Endothelial cell of umbilical vein (primary cell): ENCODE measurements around the gene TSPAN14. TPM values are rescaled to one million over a fixed set of nuclear protein-coding genes. Genes with fewer than 3 reads are reported as not detected.

Source experiments
- BruUV-seq: library from RNA; stranded (reverse); fragments of 400-500 nt; replicated peaks from 2 replicates; lab custom pipeline; 2021; lab: Mats Ljungman, UMichigan
- CTCF ChIA-PET: fragments of 300-600, 350-600 bp; sonication (Branson Sonifier 250); formaldehyde crosslinking; loops from one replicate; lab custom pipeline; 2021; ENCODE audit warnings: antibody characterized with exemption, inconsistent platforms; lab: Charles Lee
- POLR2A ChIA-PET: fragments of 300-600, 350-600 bp; sonication (Branson Sonifier 250); formaldehyde crosslinking; loops from one replicate; lab custom pipeline; 2021; ENCODE audit warnings: antibody characterized with exemption, inconsistent platforms; lab: Charles Lee
- DNase-seq: peaks from one replicate; pipeline ENCODE4 v3.0.0-alpha.2; 2011; ENCODE audit warnings: low read depth, low spot score
- FAIRE-seq: peaks from 2 replicates; lab custom pipeline; 2011; peaks lifted over from hg19 to GRCh38; lab: Jason Lieb, UNC
- H2AFZ ChIP-seq: 2 replicates; pipeline ENCODE4 v1.6.0; 2012; ENCODE audit warnings: low read depth, low read length, control low read depth, inconsistent platforms
- H3K27ac ChIP-seq: 2 replicates; pipeline ENCODE4 v1.5.1; 2011; ENCODE audit warnings: low read depth, mild to moderate bottlenecking, control low read depth, low read length, moderate library complexity; ENCODE audit not compliant: insufficient read depth
- H3K27me3 ChIP-seq, 2 experiments: 2 replicates each; pipeline versions ENCODE4 v1.6.0 to v1.6.1; 2011; ENCODE audit warnings: low read length in 2 of 2, mixed read lengths in 1 of 2; ENCODE audit not compliant: control insufficient read depth in 2 of 2, insufficient read depth in 2 of 2
- H3K36me3 ChIP-seq, 2 experiments: 2 replicates in 1 of 2; 3 replicates in 1 of 2; pipeline ENCODE4 v1.5.1; 2011; ENCODE audit warnings: low read length in 2 of 2, mild to moderate bottlenecking in 1 of 2, moderate library complexity in 1 of 2; ENCODE audit not compliant: control insufficient read depth in 2 of 2, insufficient read depth in 2 of 2; ENCODE audit errors: extremely low read depth in 1 of 2
- H3K4me1 ChIP-seq: 3 replicates; pipeline ENCODE4 v1.5.1; 2011; ENCODE audit warnings: mild to moderate bottlenecking, low read length; ENCODE audit not compliant: control insufficient read depth, insufficient read depth; ENCODE audit errors: extremely low read depth
- H3K4me2 ChIP-seq: 2 replicates; pipeline ENCODE4 v1.6.1; 2011; ENCODE audit warnings: low read length, control low read depth, mixed read lengths; ENCODE audit not compliant: insufficient read depth
- H3K4me3 ChIP-seq, 3 experiments: fragments of 200-600 bp in 1 of 3; sonication (generic), shearing (Covaris generic) in 1 of 3; replicated peaks in 1 of 3; 2 replicates each; pipeline ENCODE4 v1.5.1; 2011 to 2016; ENCODE audit warnings: control low read depth in 3 of 3, low read length in 3 of 3, mild to moderate bottlenecking in 2 of 3, inconsistent platforms in 1 of 3, low read depth in 1 of 3, moderate library complexity in 1 of 3; ENCODE audit not compliant: insufficient read depth in 1 of 3
- H3K79me2 ChIP-seq: 2 replicates; pipeline ENCODE4 v1.6.0; 2012; ENCODE audit warnings: low read length, inconsistent platforms; ENCODE audit not compliant: control insufficient read depth, insufficient read depth
- H3K9ac ChIP-seq: replicated peaks from 2 replicates; pipeline ENCODE3; 2011; ENCODE audit warnings: low read length, control low read depth; ENCODE audit not compliant: insufficient read depth; ENCODE audit errors: extremely low read depth
- H3K9me1 ChIP-seq: replicated peaks from 3 replicates; pipeline ENCODE4 v1.6.0; 2011; ENCODE audit warnings: mild to moderate bottlenecking, low read length; ENCODE audit not compliant: control insufficient read depth, insufficient read depth; ENCODE audit errors: extremely low read depth
- H3K9me3 ChIP-seq: replicated peaks from 2 replicates; pipeline ENCODE4 v1.5.1; 2012; ENCODE audit warnings: low read length, inconsistent platforms; ENCODE audit not compliant: control insufficient read depth, insufficient read depth
- H4K20me1 ChIP-seq: replicated peaks from 2 replicates; pipeline ENCODE3; 2011; ENCODE audit warnings: mild to moderate bottlenecking, low read length; ENCODE audit not compliant: control insufficient read depth, insufficient read depth; ENCODE audit errors: extremely low read depth
- CTCF ChIP-seq, 2 donors: IDR thresholded peaks; 1 replicate in 1 of 2; 2 replicates in 1 of 2; pipeline ENCODE4 v1.5.1; 2011; ENCODE audit warnings: low read length in 2 of 2, mild to moderate bottlenecking in 2 of 2, moderate library complexity in 2 of 2, control low read depth in 1 of 2, inconsistent platforms in 1 of 2, low read depth in 1 of 2; ENCODE audit not compliant: insufficient read depth in 1 of 2; ENCODE audit errors: extremely low read depth in 1 of 2
- GATA2 ChIP-seq: IDR thresholded peaks from 2 replicates; pipeline ENCODE4 v1.7.0; 2011; ENCODE audit warnings: low read depth, mild to moderate bottlenecking, moderate library complexity, mixed read lengths, low read length; ENCODE audit not compliant: insufficient read length, insufficient read depth
- MYC ChIP-seq: IDR thresholded peaks from one replicate; pipeline ENCODE4 v1.6.1; 2011; ENCODE audit warnings: mild to moderate bottlenecking, low read depth, low read length
- POLR2AphosphoS5 ChIP-seq: IDR thresholded peaks from 2 replicates; pipeline ENCODE4 v1.6.1; 2012; ENCODE audit warnings: low read depth, mild to moderate bottlenecking, control low read depth, low read length, moderate library complexity; ENCODE audit not compliant: insufficient read depth
- dilution Hi-C: fragments of 300-500 bp; cut with MboI; formaldehyde crosslinking; loops from one replicate; pipeline ENCODE4 v1.15.0; 2019; ENCODE audit warnings: low sequenced_read_pairs; ENCODE audit not compliant: extremely low pct_ligation_motif_present
- intact Hi-C: fragments of 100-400 bp; cut with micrococcal nuclease; formaldehyde crosslinking; loops from one replicate; pipeline ENCODE4 v1.10.0; 2022
- polyA plus RNA-seq, 4 experiments: library from polyadenylated mRNA; depleted of rRNA in 3 of 4; stranded (reverse) in 3 of 4; unstranded in 1 of 4; fragments of >200 nt; gene quantifications; 2 replicates each; pipeline versions ENCODE4 v1.2.1 to v1.2.3, GENCODE V29; 2011 to 2012; ENCODE audit warnings: missing spikeins in 1 of 4
- total RNA-seq: library from RNA; stranded (reverse); gene quantifications from 2 replicates; pipeline ENCODE4 v1.2.3, GENCODE V29; 2021

The TSPAN14 gene
- total and polyA plus RNA-seq, 2 donors (not counting 3 experiments of a cell fraction or from before 2014, with no cell fraction given) = 210 to 242 TPM

GRCh38 chr10:80535671-80536360 is 81.7 kb downstream of the TSPAN14 start:
- CTCF ChIA-PET = interaction anchor here (0.8 to 1.6 kb wide), 5 partner anchors 17 to 127 kb away, joined by 3 to 6 read pairs (median 5); no protein-coding TSS in a partner anchor
- intact Hi-C loops (loop anchor here (1.0 to 2.0 kb wide), 2 partner anchors 63 to 388 kb away; no protein-coding TSS in a partner anchor), dilution Hi-C loops (no loop called here)
- no peaks in the 10 kb centered on the region for H3K9me1 ChIP-seq
- H3K79me2 ChIP-seq = no peaks in the 10 kb centered on the region
- peaks cover 4% of the 10 kb centered on the region for H3K4me1 ChIP-seq
- no peaks in the 10 kb centered on the region for H4K20me1 ChIP-seq
- POLR2A ChIA-PET = no interaction called here
- H3K4me2 ChIP-seq = peak overlapping the region; percentile 45
- FAIRE-seq = peak; percentile 76
- no TSS peak for BruUV-seq
- peak overlapping the region; percentile 53 for H3K9ac ChIP-seq
- no peaks in the 10 kb centered on the region for H3K36me3 ChIP-seq
- peak overlapping the region; percentile 25 to 54 (median 39) for H3K4me3 ChIP-seq
- no peak overlapping the region for H3K27ac ChIP-seq
- H3K27me3 ChIP-seq = peaks cover 0 to 1% of the 10 kb centered on the region in 2 experiments
- no peaks in the 10 kb centered on the region for H3K9me3 ChIP-seq
- no peak for TF ChIP-seq MYC
- TF ChIP-seq POLR2AphosphoS5 = no peak
- peak; percentile 64 to 88 for TF ChIP-seq CTCF (IDR thresholded peaks at IDR 0.05; ENCODE audit: extremely low read depth in 1 of 2, insufficient read depth in 1 of 2, low read depth in 1 of 2, low read length in 2 of 2)
- no peak for TF ChIP-seq GATA2
- H2AFZ ChIP-seq = peak overlapping the region; percentile 95
- DNase-seq = peak; percentile 54
